Measurements from ENCODE around the gene PHLDA3.

The PHLDA3 gene

GRCh38 chr1:201470581-201470980 is 1.6 kb upstream of the PHLDA3 start:
- H3K27me3 ChIP-seq (ENCODE audit: insufficient read depth, poor library complexity, severe bottlenecking) = no peaks in the 10 kb centered on the region
- peak overlapping the region; percentile 97 for H3K27ac ChIP-seq (ENCODE audit: poor library complexity, severe bottlenecking)
- ATAC-seq (ENCODE audit: low read depth) (no peak), DNase-seq (ENCODE audit: low spot score) (no peak)
- no peak overlapping the region for H3K4me3 ChIP-seq (ENCODE audit: severe bottlenecking)
- no peak for TF ChIP-seq CTCF (IDR thresholded peaks at IDR 0.05; ENCODE audit: poor library complexity, severe bottlenecking)
- H3K9me3 ChIP-seq (ENCODE audit: severe bottlenecking) = no peaks in the 10 kb centered on the region
- H3K4me1 ChIP-seq (ENCODE audit: insufficient read depth, poor library complexity, severe bottlenecking) = peaks cover 20% of the 10 kb centered on the region
- peaks cover 19% of the 10 kb centered on the region for H3K36me3 ChIP-seq (ENCODE audit: low read depth)

- H3K9me3 ChIP-seq (ENCODE audit: severe bottlenecking) = no peaks in the 10 kb centered on the region
- DNase-seq (ENCODE audit: low spot score) = no peak
- peaks cover 28% of the 10 kb centered on the region for H3K36me3 ChIP-seq (ENCODE audit: low read depth)
- peak overlapping the region; percentile 88 for H3K4me3 ChIP-seq (ENCODE audit: severe bottlenecking)
- peaks cover 11% of the 10 kb centered on the region for H3K4me1 ChIP-seq (ENCODE audit: insufficient read depth, poor library complexity, severe bottlenecking)
- peak overlapping the region; percentile 97 for H3K27ac ChIP-seq (ENCODE audit: poor library complexity, severe bottlenecking)
- no peaks in the 10 kb centered on the region for H3K27me3 ChIP-seq (ENCODE audit: insufficient read depth, poor library complexity, severe bottlenecking)
- no peak for ATAC-seq (ENCODE audit: low read depth)
- TF ChIP-seq CTCF (IDR thresholded peaks at IDR 0.05; ENCODE audit: poor library complexity, severe bottlenecking) = no peak
Observed at GRCh38 chr1:201469645-201470074, 672 bp upstream of the PHLDA3 start.

GRCh38 chr1:201468501-201468843 is 516 bp downstream of the PHLDA3 start:
- Histone ChIP-seq H3K4me3 (ENCODE audit: severe bottlenecking) (peak overlapping the region; percentile 88), H3K27me3 (ENCODE audit: insufficient read depth, poor library complexity, severe bottlenecking) (no peaks in the 10 kb centered on the region), H3K27ac (ENCODE audit: poor library complexity, severe bottlenecking) (peak overlapping the region; percentile 97), H3K9me3 (ENCODE audit: severe bottlenecking) (no peaks in the 10 kb centered on the region), H3K36me3 (ENCODE audit: low read depth) (peaks cover 36% of the 10 kb centered on the region), H3K4me1 (ENCODE audit: insufficient read depth, poor library complexity, severe bottlenecking) (peaks cover 9% of the 10 kb centered on the region)
- no peak for TF ChIP-seq CTCF (IDR thresholded peaks at IDR 0.05; ENCODE audit: poor library complexity, severe bottlenecking)
- DNase-seq (ENCODE audit: low spot score) (no peak), ATAC-seq (ENCODE audit: low read depth) (peak; percentile 0; the same call in 1 of the 3 replicates)

- Histone ChIP-seq H3K27ac (ENCODE audit: poor library complexity, severe bottlenecking) (peak overlapping the region; percentile 97), H3K4me3 (ENCODE audit: severe bottlenecking) (peak overlapping the region; percentile 88)
Observed at GRCh38 chr1:201466492-201466891, 2.5 kb downstream of the PHLDA3 start.

More at GRCh38 chr1:201466492-201466891, 2.5 kb downstream of the PHLDA3 start:
- no peaks in the 10 kb centered on the region for H3K9me3 ChIP-seq (ENCODE audit: severe bottlenecking)
- peaks cover 20% of the 10 kb centered on the region for H3K4me1 ChIP-seq (ENCODE audit: insufficient read depth, poor library complexity, severe bottlenecking)
- no peaks in the 10 kb centered on the region for H3K27me3 ChIP-seq (ENCODE audit: insufficient read depth, poor library complexity, severe bottlenecking)
- TF ChIP-seq CTCF (IDR thresholded peaks at IDR 0.05; ENCODE audit: poor library complexity, severe bottlenecking) = no peak
- DNase-seq (ENCODE audit: low spot score) = no peak
- ATAC-seq (ENCODE audit: low read depth) = peak; percentile 9; the same call in 1 of the 3 replicates
- peaks cover 36% of the 10 kb centered on the region for H3K36me3 ChIP-seq (ENCODE audit: low read depth)

Measured in RWPE2 (cell line).